HUES64 (cell line): ENCODE data around the gene XIRP2.

Experiments used
- H3K27ac ChIP-seq: 2 replicates; pipeline ENCODE4 v1.7.0; 2013; ENCODE audit warnings: low read depth, low read length, inconsistent platforms
- H3K27me3 ChIP-seq: 2 replicates; pipeline ENCODE4 v1.6.1; 2013; ENCODE audit warnings: mild to moderate bottlenecking, low read length; ENCODE audit not compliant: insufficient read depth
- H3K36me3 ChIP-seq: 2 replicates; pipeline ENCODE4 v1.6.1; 2013; ENCODE audit warnings: mild to moderate bottlenecking, low read length; ENCODE audit not compliant: insufficient read depth
- H3K4me1 ChIP-seq: 2 replicates; pipeline ENCODE4 v1.6.1; 2013; ENCODE audit warnings: mild to moderate bottlenecking, low read length, moderate library complexity; ENCODE audit not compliant: insufficient read depth
- H3K4me3 ChIP-seq: 2 replicates; pipeline ENCODE4 v1.5.1; 2013; ENCODE audit warnings: mild to moderate bottlenecking, low read length, moderate library complexity
- H3K9ac ChIP-seq: 2 replicates; pipeline ENCODE4 v1.6.1; 2013; ENCODE audit warnings: mild to moderate bottlenecking, low read depth, low read length
- H3K9me3 ChIP-seq: 2 replicates; pipeline ENCODE4 v1.6.1; 2013; ENCODE audit warnings: low read depth, low read length; ENCODE audit not compliant: insufficient read depth
- WGBS: fragments of 150-250, 120-280 bp; methylation state at CpG from one replicate; pipeline ENCODE4 v1.1.7; 2013; ENCODE audit warnings: missing lambda C conversion rate; 5-methylcytosine and 5-hydroxymethylcytosine counted together

XIRP2 gene

DNA sequence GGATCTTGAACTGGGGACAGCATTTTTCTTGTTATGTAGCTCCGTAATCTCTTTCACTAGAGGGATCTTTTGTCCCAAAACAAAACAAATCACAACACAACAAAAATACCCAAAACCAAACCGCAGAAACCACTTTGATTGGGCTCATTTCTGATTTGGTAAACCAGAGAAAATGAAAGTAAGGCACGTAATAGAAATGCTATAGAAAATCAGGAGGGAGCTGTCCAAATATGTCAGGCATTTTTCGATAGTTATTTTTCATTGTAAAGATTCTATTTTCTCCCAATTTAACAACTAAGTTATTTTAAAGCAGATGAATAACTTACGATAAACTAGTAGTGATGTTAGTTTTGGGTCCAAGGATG lies 406.5 kb downstream of the XIRP2 start:
- H3K27ac ChIP-seq, result no peak overlapping the region
- no peaks in the 10 kb centered on the region for H3K9me3 ChIP-seq
- peaks cover 17% of the 10 kb centered on the region for H3K27me3 ChIP-seq
- 45% methylated on average over 4 of the region's 5 CpGs for WGBS
- peak overlapping the region; percentile 77 for H3K4me3 ChIP-seq
- H3K9ac ChIP-seq, result no peak overlapping the region
- H3K36me3 ChIP-seq, result no peaks in the 10 kb centered on the region
- peaks cover 43% of the 10 kb centered on the region for H3K4me1 ChIP-seq

DNA sequence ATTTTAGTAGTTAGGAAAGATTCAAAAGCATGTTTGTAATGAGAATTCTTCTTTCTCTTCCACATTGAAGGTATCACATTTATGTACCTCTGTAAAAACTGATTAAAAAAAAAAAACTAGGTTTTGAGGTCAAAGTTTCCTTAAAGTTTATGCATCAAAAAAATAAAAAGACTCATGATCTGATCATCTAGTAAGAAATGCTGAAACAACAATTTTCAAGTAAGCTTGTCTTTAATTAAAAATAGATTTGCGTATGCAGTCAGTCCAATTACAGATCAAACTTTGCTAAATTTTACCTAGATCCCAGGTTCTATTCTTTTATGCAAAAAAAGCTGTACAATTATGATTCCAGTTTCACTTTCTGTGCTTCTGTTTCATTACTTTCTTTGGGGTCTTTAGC lies 409.0 kb downstream of the XIRP2 start:
- WGBS, result 100% methylated on average over 1 of the region's 1 CpG
- Histone ChIP-seq H3K4me3 (no peak overlapping the region), H3K36me3 (no peaks in the 10 kb centered on the region), H3K27ac (no peak overlapping the region), H3K4me1 (peaks cover 32% of the 10 kb centered on the region), H3K27me3 (peaks cover 17% of the 10 kb centered on the region), H3K9me3 (no peaks in the 10 kb centered on the region), H3K9ac (no peak overlapping the region)

DNA sequence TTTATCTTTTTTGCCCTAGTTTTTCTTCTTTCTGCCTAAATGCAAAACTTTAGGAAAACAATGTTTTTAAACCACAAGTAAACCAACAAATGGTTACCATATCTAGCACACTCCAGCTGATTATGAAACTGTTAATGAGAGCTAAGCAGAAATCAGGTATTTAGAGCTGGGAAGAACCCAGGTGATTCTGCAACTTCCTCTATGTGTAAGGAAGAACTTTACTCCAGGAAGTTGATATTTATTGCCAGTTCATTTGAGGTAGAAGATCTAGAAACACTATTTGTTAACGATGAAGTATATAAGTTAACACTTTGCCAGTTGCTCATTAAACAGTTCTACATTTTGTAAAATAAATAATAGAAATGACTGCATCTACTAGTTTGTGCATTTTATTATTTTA lies 409.7 kb downstream of the XIRP2 start:
- peaks cover 17% of the 10 kb centered on the region for H3K27me3 ChIP-seq
- H3K9ac ChIP-seq, result no peak overlapping the region
- no peak overlapping the region for H3K27ac ChIP-seq
- H3K4me1 ChIP-seq, result peaks cover 32% of the 10 kb centered on the region
- WGBS, result no CpG with 5 or more reads among the region's 1 CpG
- H3K36me3 ChIP-seq, result no peaks in the 10 kb centered on the region
- H3K9me3 ChIP-seq, result no peaks in the 10 kb centered on the region
- no peak overlapping the region for H3K4me3 ChIP-seq
